Ovary (tissue), 9 donors: ENCODE results near the gene TNFSF8. TPM values are rescaled to one million over a fixed set of nuclear protein-coding genes. Genes with fewer than 3 reads are reported as not detected.

Experiments
- DNase-seq, 5 donors: peaks; one replicate each; pipeline ENCODE4 v3.0.0-alpha.2; 2019 to 2020
- H3K27ac ChIP-seq, 2 donors: fragments of 200-600 bp; one replicate each; pipeline versions ENCODE4 v1.5.1 to v1.8.0; 2019 to 2022
- H3K27me3 ChIP-seq: fragments of 200-600 bp; one replicate; pipeline ENCODE4 v1.8.0; 2022
- H3K36me3 ChIP-seq: fragments of 200-600 bp; sonication (generic); one replicate; pipeline ENCODE4 v1.5.1; 2019
- H3K4me1 ChIP-seq: one replicate; pipeline ENCODE4 v1.8.1; 2013; ENCODE audit warnings: mild to moderate bottlenecking, moderate library complexity; ENCODE audit not compliant: insufficient read depth
- H3K4me3 ChIP-seq: fragments of 200-600 bp; sonication (generic); one replicate; pipeline ENCODE4 v1.5.1; 2017
- H3K9me3 ChIP-seq, 2 donors: fragments of 200-600 bp in 1 of 2; sonication (generic) in 1 of 2; one replicate each; pipeline versions ENCODE4 v1.5.1 to v1.8.1; 2013 to 2019; ENCODE audit warnings: mild to moderate bottlenecking in 1 of 2, moderate library complexity in 1 of 2
- CTCF ChIP-seq, 3 donors: fragments of 450-650 bp in 2 of 3; fragments of 200-600 bp in 1 of 3; IDR thresholded peaks; one replicate each; pipeline versions ENCODE4 v1.5.1 to v1.8.0; 2016 to 2022; ENCODE audit warnings: antibody characterized with exemption in 3 of 3, mild to moderate bottlenecking in 1 of 3
- EP300 ChIP-seq: sonication (generic); formaldehyde crosslinking; IDR thresholded peaks from one replicate; pipeline ENCODE4 v1.6.1; 2017; ENCODE audit warnings: antibody characterized with exemption
- POLR2A ChIP-seq: fragments of 450-650 bp; IDR thresholded peaks from one replicate; pipeline ENCODE4 v1.6.1; 2017; ENCODE audit warnings: antibody characterized with exemption, mild to moderate bottlenecking, moderate library complexity
- WGBS, 3 donors: extraction: QIAGEN DNeasy Blood & Tissue Kit in 1 of 3; methylation state at CpG; one replicate each; pipeline versions ENCODE4 v1.1.5 to v1.1.7; 2013 to 2017; 5-methylcytosine and 5-hydroxymethylcytosine counted together
- intact Hi-C, 4 donors: fragments of 100-400 bp; cut with DNase I; formaldehyde crosslinking; loops; one replicate each; pipeline versions ENCODE4 v1.11.0 to v1.15.1; 2022 to 2023
- polyA plus RNA-seq, 2 donors: library from polyadenylated mRNA; stranded (reverse); fragments of 200-250 nt in 1 of 2; fragments of 350-450 nt in 1 of 2; fragmentation: Illumina TruSeq in 1 of 2; extraction: RNeasy Lipid Tissue Mini Kit (QIAGEN cat#74804) in 1 of 2; gene quantifications; one replicate each; pipeline ENCODE4 v1.2.3, GENCODE V29; 2013 to 2014
- total RNA-seq, 7 donors: library from RNA; depleted of rRNA in 2 of 7; stranded (reverse); fragments of >200 nt in 2 of 7; fragmentation: NEBNext Ultra II Directional in 3 of 7; extraction: Animal tissue kit (Norgen Biotek cat#: 25700) in 3 of 7; gene quantifications; one replicate each; pipeline versions ENCODE4 v1.1.0 to v1.2.4, GENCODE V29; 2016 to 2023
- donor health status: DM: no; HTN: no; CAD: no; lungs with moderate emphysema.
- donor health status: DM: no; HTN: no; CAD: no.
- donor health status: Bipolar disorder and iron deficiency.
- donor health status: DM: yes; HTN: yes; CAD: no.
- donor health status: DM: no; HTN: no; CAD: no.
- donor health status: DM: yes; HTN: yes; CAD: no.

Gene TNFSF8
- total and polyA plus RNA-seq, 9 donors: 0.38 to 5.2 (median 1.0) TPM

- Histone ChIP-seq H3K36me3 (no peaks in the 10 kb centered on the region), H3K27me3 (no peaks in the 10 kb centered on the region), H3K4me3 (no peak overlapping the region), H3K9me3 (no peaks in the 10 kb centered on the region), H3K4me1 (no peaks in the 10 kb centered on the region), H3K27ac (no peak overlapping the region)
- TF ChIP-seq CTCF (IDR thresholded peaks at IDR 0.05): no peak
- no peak for TF ChIP-seq EP300
- no peak for TF ChIP-seq POLR2A
- no peak for DNase-seq
- WGBS, 3 donors: 58 to 63% (median 60%) methylated on average over 3 of the region's 3 CpGs
- intact Hi-C loops: no loop called here
Observed at GRCh38 chr9:114932502-114932901, 2.1 kb upstream of the TNFSF8 start.

- Histone ChIP-seq H3K4me3 (no peak overlapping the region), H3K27me3 (no peaks in the 10 kb centered on the region), H3K27ac (no peak overlapping the region), H3K9me3 (no peaks in the 10 kb centered on the region), H3K4me1 (no peaks in the 10 kb centered on the region), H3K36me3 (no peaks in the 10 kb centered on the region)
- intact Hi-C loops: no loop called here
- DNase-seq: no peak
- TF ChIP-seq POLR2A (no peak), CTCF (IDR thresholded peaks at IDR 0.05) (no peak), EP300 (no peak)
- WGBS, 3 donors: 86 to 90% (median 88%) methylated on average over 5 of the region's 5 CpGs
Observed at GRCh38 chr9:114931407-114931806, 1.0 kb upstream of the TNFSF8 start.

GRCh38 chr9:114929201-114929600 is 1.2 kb downstream of the TNFSF8 start:
- DNase-seq: no peak
- 25 to 54% (median 27%) methylated on average over 5 of the region's 5 CpGs for WGBS, 3 donors
- H3K27me3 ChIP-seq: no peaks in the 10 kb centered on the region
- no peaks in the 10 kb centered on the region for H3K4me1 ChIP-seq
- no peaks in the 10 kb centered on the region for H3K9me3 ChIP-seq
- no peak for TF ChIP-seq POLR2A
- TF ChIP-seq EP300: no peak
- no peak for TF ChIP-seq CTCF (IDR thresholded peaks at IDR 0.05)
- H3K4me3 ChIP-seq: no peak overlapping the region
- H3K27ac ChIP-seq: no peak overlapping the region
- no peaks in the 10 kb centered on the region for H3K36me3 ChIP-seq
- intact Hi-C loops: no loop called here

- Histone ChIP-seq H3K36me3 (no peaks in the 10 kb centered on the region), H3K4me1 (no peaks in the 10 kb centered on the region), H3K27ac (no peak overlapping the region), H3K27me3 (no peaks in the 10 kb centered on the region), H3K9me3 (no peaks in the 10 kb centered on the region), H3K4me3 (no peak overlapping the region)
- WGBS, 3 donors: 77 to 85% (median 81%) methylated on average over 1 of the region's 1 CpG
- no peak for DNase-seq
- no peak for TF ChIP-seq CTCF (IDR thresholded peaks at IDR 0.05)
- TF ChIP-seq POLR2A: no peak
- TF ChIP-seq EP300: no peak
- intact Hi-C loops: no loop called here
Observed at GRCh38 chr9:114928671-114929070, 1.7 kb downstream of the TNFSF8 start.

- Histone ChIP-seq H3K4me3 (no peak overlapping the region), H3K9me3 (no peaks in the 10 kb centered on the region), H3K27me3 (no peaks in the 10 kb centered on the region), H3K27ac (no peak overlapping the region), H3K36me3 (no peaks in the 10 kb centered on the region), H3K4me1 (no peaks in the 10 kb centered on the region)
- no peak for TF ChIP-seq EP300
- TF ChIP-seq POLR2A: no peak
- no peak for TF ChIP-seq CTCF (IDR thresholded peaks at IDR 0.05)
- DNase-seq: no peak
- 94 to 97% (median 95%) methylated on average over 3 of the region's 3 CpGs for WGBS, 3 donors
- intact Hi-C loops: no loop called here
Observed at GRCh38 chr9:114928136-114928535, 2.3 kb downstream of the TNFSF8 start.
